GM10248 (cell line): Measurements from ENCODE around the gene SARS2.
"Not testable (repeated sequence)": the region's sequence is repeated elsewhere in the genome, so short reads cannot be mapped to it uniquely, and the experiment has no call there.

ENCODE experiments used
- CTCF ChIA-PET: fragments of 300-600 bp; sonication (Branson Sonifier 250); formaldehyde crosslinking; extraction: SDS; loops from one replicate; lab custom pipeline; 2021; ENCODE audit warnings: antibody characterized with exemption; lab: Yijun Ruan, JAX
- POLR2A ChIA-PET: fragments of 350-650 bp; sonication (Branson Sonifier 250); formaldehyde crosslinking; extraction: SDS; loops from one replicate; lab custom pipeline; 2020; ENCODE audit warnings: antibody characterized with exemption; lab: Yijun Ruan, JAX
- DNase-seq: peaks from one replicate; pipeline ENCODE4 v3.0.0; 2012; ENCODE audit errors: extremely low spot score
- TF ChIP-seq, protein P1 (sequence below): IDR thresholded peaks from 2 replicates; pipeline ENCODE4 v1.5.1; 2012; ENCODE audit warnings: mild to moderate bottlenecking, low read depth; ENCODE audit errors: extremely low read depth, missing control alignments, control extremely low read depth

Gene SARS2

DNA sequence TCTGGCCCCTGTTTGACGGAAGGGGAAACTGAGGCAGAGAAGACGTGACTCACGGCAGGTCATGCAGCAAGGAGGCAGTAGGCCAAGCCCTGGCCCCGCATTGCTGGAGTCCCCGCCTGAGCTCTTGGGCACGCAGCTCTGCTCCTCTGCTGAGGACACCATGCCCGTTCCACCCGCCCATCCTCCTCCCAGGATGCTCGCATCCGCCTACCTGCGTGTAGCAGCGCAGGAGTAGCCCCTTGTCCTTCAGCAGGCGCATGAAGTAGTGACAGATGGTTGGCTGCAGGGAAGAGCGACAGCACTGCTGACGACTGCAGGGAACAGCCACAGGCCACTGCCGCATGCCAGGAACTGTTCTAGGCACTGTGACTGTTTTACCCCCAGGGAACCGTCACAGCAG is 41.7 kb downstream of the SARS2 start:
- DNase-seq: no peak
- TF ChIP-seq, protein P1, sequence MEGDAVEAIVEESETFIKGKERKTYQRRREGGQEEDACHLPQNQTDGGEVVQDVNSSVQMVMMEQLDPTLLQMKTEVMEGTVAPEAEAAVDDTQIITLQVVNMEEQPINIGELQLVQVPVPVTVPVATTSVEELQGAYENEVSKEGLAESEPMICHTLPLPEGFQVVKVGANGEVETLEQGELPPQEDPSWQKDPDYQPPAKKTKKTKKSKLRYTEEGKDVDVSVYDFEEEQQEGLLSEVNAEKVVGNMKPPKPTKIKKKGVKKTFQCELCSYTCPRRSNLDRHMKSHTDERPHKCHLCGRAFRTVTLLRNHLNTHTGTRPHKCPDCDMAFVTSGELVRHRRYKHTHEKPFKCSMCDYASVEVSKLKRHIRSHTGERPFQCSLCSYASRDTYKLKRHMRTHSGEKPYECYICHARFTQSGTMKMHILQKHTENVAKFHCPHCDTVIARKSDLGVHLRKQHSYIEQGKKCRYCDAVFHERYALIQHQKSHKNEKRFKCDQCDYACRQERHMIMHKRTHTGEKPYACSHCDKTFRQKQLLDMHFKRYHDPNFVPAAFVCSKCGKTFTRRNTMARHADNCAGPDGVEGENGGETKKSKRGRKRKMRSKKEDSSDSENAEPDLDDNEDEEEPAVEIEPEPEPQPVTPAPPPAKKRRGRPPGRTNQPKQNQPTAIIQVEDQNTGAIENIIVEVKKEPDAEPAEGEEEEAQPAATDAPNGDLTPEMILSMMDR: no peak
- POLR2A ChIA-PET: no interaction called here
- CTCF ChIA-PET: interaction anchor here (1.2 to 4.6 kb wide), 8 partner anchors 8 to 411 kb away, joined by 3 to 64 read pairs (median 10); partner anchors contain the start of genes MRPS12, RINL and SARS2

DNA sequence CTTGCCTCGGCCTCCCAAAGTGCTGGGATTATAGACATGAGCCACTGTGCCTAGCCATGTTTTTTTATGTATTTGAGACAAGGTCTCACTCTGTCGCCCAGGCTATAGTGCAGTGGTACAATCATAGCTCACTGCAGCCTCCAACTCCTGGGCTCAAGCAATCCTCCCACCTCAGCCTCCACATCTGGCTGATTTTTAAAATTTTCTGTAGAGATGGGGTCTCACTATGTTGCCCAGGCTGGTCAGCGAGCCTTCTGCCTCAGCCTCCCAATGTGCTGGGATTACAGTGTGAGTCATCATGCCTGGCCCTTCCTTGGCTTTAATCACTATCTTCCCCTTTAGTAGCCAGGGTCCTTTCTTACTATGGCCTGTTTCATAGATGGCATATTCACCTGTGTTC is 45.9 kb downstream of the SARS2 start:
- DNase-seq, POLR2A ChIA-PET: not testable (repeated sequence)
- CTCF ChIA-PET: interaction anchor here (4.6 kb wide), 1 partner anchor 8 kb away, joined by 64 read pairs; the partner anchor contains the start of gene RINL

DNA sequence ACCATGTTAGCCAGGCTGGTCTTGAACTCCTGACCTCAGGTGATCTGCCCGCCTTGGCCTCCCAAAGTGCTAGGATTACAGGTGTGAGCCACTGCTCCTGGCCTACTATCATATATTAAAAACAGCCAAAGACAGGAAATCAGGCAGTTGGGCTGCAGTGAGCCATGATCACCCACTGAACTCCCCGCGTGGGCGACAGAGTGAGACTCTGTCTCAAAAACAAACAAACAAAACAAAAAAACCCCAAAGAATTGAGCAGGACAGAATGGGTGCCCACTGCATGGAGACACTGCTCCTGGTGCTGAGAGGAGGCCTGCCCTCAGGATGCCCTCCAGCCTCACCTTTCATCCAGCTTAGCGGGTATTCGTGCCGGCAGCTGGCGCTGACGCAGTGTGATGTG is 47.3 kb downstream of the SARS2 start:
- TF ChIP-seq, protein P1: no peak
- POLR2A ChIA-PET: no interaction called here
- CTCF ChIA-PET: no interaction called here
- no peak for DNase-seq

DNA sequence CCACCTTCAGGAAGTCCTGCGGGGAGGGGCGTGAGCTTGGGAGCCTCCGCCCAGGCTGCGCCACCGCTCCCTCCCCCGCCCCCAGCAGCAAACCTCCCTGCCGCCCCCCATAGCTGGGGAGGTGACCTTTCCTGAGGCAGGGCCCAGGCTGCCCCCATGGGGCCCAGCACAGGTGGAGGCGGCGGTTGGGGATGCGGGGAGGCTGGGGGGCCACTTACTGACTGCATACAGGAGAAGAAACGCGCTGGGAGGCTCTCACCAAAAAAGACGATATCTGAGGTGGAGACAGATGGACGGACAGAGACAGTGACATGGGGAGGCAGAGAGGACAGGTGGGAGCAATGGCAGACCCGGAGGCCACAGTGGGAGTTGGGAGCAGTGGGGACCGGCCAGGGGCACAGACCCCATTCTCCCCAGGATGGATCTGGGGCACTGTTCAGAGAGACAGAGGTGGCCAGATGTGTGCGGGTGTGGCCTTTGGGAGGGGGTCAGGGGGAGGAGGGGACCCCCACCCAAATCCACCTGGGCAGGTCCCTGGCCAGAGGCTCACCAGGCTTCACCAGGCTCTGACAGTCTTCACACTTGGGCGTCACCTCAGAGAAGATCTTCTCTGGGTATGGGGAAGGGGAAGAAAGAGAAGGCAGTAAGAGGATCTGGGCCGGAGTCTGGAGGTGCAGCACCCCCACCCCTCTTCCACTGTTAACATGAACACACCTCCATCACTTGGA is 49.5 kb downstream of the SARS2 start:
- POLR2A ChIA-PET: no interaction called here
- no peak for DNase-seq
- CTCF ChIA-PET: interaction anchor here (1.5 to 3.9 kb wide), 2 partner anchors 11 kb away, joined by 8 to 34 read pairs; no protein-coding TSS in a partner anchor
- TF ChIP-seq, protein P1: no peak

DNA sequence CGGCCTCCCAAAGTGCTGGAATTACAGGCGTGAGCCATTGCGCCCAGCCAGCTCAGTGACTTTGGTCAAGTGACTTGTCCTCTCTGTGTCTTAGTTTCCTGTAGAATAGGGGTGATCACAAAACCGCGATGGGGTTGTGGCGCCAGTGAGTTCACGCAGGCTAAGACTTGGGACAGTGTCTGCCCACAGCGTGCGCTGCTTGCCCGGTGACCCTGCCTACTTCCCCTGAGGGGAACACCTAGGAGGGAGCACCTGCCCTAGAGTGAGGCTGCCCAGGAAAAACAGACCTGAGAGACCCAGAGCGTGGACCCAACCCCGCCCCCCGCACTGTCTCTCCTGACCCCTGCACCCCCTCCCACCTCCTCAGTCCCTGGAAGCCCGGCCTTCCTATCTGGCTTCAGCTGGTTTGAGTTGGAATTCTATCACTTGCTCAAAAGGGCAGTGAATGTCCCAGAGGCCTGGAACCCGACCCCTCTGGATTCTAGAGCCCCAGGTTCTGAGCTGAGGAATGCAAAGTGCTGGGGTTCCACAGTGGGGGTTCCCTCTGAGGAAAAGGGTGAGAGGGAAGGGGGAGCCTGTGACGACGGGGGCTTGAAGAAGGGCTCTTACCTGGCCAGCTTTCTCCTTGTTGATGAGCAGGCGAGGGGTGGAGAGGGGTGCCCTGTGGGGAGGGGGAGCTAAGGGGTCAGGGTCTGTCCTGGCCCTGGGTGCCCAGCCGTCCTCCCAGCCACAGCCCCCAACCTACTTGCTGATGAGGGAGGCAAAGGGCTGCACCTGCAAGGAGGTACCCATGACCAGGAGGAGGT is 50.3 kb downstream of the SARS2 start:
- POLR2A ChIA-PET: interaction anchor here (1.2 kb wide), 1 partner anchor 20 kb away, joined by 3 read pairs; the partner anchor contains the start of genes NFKBIB and SIRT2
- DNase-seq: no peak
- TF ChIP-seq, protein P1: no peak
- CTCF ChIA-PET: interaction anchor here (3.9 to 6.0 kb wide), 2 partner anchors 6 to 11 kb away, joined by 34 to 64 read pairs; no protein-coding TSS in a partner anchor

DNA sequence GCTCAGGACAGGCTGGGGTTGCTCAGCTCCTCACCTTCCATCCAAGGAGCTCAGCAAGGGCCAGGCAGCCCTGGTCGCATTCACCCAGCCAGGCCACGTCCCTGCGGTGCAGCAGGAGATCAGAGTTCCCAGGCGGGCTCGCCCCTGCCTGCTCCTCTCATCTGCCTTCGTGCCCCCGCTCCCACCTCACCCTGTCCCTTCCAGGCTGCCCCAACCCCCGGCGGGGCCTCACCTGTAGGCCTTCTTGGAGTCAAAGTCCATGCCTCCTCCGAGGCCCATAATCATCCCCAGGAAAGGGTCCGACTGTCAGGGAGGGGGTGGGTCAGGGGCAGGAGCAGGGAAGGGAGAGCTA is 51.2 kb downstream of the SARS2 start:
- POLR2A ChIA-PET: interaction anchor here (0.5 to 1.5 kb wide), 3 partner anchors 20 to 147 kb away, joined by 3 to 5 read pairs (median 3); partner anchors contain the start of genes NFKBIB and SIRT2
- DNase-seq: no peak
- TF ChIP-seq, protein P1: no peak
- CTCF ChIA-PET: interaction anchor here (0.8 to 6.0 kb wide), 9 partner anchors 7 to 364 kb away, joined by 3 to 64 read pairs (median 4); partner anchors contain the start of genes MRPS12 and SARS2
